GM20000 (cell line): ENCODE results near the gene TSHZ2.

Source experiments
- DNase-seq: peaks from one replicate; pipeline ENCODE4 v3.0.0; 2012; ENCODE audit warnings: low spot score
- CTCF ChIP-seq: IDR thresholded peaks from 2 replicates; pipeline ENCODE4 v1.5.1; 2012; ENCODE audit warnings: mild to moderate bottlenecking, control low read depth; ENCODE audit errors: extremely low read depth, missing control alignments

TSHZ2 gene

GRCh38 chr20:53352727-53353440, 380.7 kb downstream of the TSHZ2 start:
- DNase-seq = no peak
- no peak for TF ChIP-seq CTCF

GRCh38 chr20:53354314-53354713, 382.2 kb downstream of the TSHZ2 start:
- TF ChIP-seq CTCF = no peak
- no peak for DNase-seq

GRCh38 chr20:53355790-53356189, 383.6 kb downstream of the TSHZ2 start:
- TF ChIP-seq CTCF = no peak
- DNase-seq = no peak

- no peak for TF ChIP-seq CTCF
- no peak for DNase-seq
Observed at GRCh38 chr20:53359425-53359824, 387.3 kb downstream of the TSHZ2 start.

GRCh38 chr20:53360852-53361251, 388.7 kb downstream of the TSHZ2 start:
- no peak for TF ChIP-seq CTCF
- DNase-seq = no peak

GRCh38 chr20:53362736-53363135, 390.6 kb downstream of the TSHZ2 start:
- no peak for DNase-seq
- no peak for TF ChIP-seq CTCF

GRCh38 chr20:53364646-53365045, 392.5 kb downstream of the TSHZ2 start:
- no peak for DNase-seq
- TF ChIP-seq CTCF = no peak
